Frontal cortex (tissue), 4 donors: ENCODE results near the gene KLF12. TPM values are rescaled to one million over a fixed set of nuclear protein-coding genes. Genes with fewer than 3 reads are reported as not detected.
A peak's percentile ranks its signal among the peaks of the same experiment; 100 is the strongest.

ENCODE experiments used
- DNase-seq, 2 donors: peaks; one replicate each; pipeline ENCODE4 v3.0.0; 2012; ENCODE audit warnings: low spot score in 2 of 2
- FAIRE-seq: peaks from 2 replicates; lab custom pipeline; 2012; peaks lifted over from hg19 to GRCh38; lab: Jason Lieb, UNC
- total RNA-seq: library from RNA; depleted of rRNA; stranded (reverse); fragments of >200 nt; gene quantifications from one replicate; pipeline ENCODE4 v1.2.3, GENCODE V29; 2014
- donor health status: control.
- donor health status: control.
- donor health status: control.

The KLF12 gene
- total RNA-seq, 1 donor from 2014 or later, result 49.3 TPM

DNA sequence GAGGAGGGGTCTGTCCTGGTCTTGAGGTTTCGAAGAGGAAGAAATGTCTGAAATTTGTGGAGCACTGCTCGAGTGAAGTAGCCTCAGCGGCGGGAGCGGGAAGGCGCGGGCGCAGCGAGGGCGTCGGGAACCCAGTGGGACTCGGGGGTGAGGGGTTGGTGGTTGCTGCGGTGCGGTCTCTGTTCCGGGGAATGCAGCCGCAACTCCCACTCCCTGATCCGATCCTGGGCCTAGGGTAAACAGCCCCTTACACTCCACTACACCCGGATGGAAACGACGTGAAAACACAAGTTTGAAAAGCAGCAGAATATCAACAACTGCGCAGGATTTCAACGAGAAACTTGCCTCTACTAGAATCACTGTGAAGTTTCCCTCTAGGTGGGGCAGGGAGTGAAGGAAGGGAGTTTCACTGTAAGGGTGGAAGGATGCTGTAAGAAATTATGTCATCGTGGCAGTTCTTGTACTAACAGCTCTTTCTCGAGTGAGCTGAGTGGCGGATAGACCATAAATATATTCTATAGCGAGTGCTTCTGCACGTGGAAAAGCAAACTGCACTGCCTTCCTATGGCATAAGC, 2.0 kb upstream of the KLF12 start:
- FAIRE-seq (no peak), DNase-seq (peak; percentile 15 to 18)

GRCh38 chr13:74135326-74136083, 1.3 kb upstream of the KLF12 start:
- peak; percentile 56 to 60 for DNase-seq
- FAIRE-seq, result no peak

DNA sequence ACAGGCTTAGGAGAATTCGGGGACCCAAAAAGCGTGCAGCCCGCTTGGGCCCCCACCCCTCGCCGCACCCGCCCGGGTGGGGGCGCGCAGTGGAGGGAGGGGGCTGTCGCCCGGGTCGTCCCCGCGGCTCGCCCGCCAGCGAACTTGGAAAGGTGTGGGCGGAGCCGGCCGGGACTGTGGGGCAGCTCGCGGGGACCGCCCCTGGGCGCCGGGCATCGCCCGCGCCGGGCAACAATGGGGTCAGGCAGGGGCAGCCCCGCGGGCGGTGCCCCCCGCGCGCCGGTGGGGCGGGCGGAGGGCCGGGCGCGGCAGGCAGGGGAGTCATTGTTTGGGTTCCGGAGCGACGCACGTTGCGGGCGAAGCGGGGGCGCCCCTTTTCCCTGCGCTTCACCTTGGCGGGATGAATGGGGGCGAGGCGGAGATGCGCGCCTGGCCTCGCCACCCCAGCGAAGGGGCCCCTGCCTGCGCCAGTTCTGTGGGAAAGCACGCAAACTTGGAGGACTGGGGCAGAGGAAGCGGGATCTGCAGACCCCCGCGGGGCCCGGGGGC, 647 bp upstream of the KLF12 start:
- no peak for FAIRE-seq
- peak; percentile 36 to 49 for DNase-seq

- DNase-seq (peak in 1 of 2 donors; percentile 60), FAIRE-seq (no peak)
Measured at GRCh38 chr13:74133657-74134201, 475 bp downstream of the KLF12 start.

- no peak for FAIRE-seq
- peak; percentile 14 to 21 for DNase-seq
Measured at GRCh38 chr13:74132776-74133656, 1.2 kb downstream of the KLF12 start.

DNA sequence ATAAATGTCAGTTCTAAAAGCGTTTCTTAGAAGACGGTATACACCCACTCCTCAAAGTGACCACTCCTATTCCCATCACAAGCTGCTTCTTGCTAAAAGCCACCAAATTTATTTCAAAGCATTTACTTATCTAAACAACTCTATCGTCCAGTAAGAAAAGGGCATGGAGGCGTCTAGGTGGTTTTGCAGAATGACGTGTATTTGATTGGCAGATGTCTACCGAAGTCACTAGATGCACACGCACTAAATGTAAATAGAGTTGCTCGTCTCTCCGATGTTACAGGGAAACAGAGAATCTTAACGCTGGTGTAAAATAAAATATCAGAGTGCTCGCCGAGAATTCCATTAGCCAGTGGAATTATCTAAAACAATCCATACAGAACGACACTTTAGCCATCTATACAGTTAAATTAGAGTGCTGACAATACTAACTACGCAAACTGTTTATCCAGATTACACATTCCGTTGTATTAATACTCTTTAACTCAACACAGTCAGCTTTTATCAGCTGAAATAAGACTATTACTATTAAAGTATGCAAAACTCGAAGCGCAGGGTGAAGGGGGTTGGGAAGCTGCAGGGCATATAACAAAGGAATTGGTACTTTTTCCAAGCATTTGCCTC, 1.9 kb downstream of the KLF12 start:
- no peak for FAIRE-seq

DNA sequence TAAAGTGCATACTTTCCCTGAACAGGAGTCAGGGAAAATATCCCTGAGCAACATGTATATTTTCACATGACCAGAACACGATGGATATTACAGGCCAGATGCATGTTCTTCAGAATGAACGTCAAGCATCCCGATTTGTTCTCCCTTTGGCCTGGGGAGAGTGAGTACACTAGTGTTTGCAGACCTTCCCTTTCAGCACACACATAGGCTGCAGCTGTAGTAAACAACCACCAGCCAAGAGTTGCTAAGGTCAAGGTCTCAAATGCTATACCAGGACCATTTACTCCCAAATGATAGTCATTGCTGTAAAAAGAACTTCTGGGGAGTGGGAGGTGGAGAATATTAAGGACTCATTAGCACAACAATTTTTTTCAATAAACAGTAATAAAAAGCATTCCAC, 3.0 kb downstream of the KLF12 start:
- FAIRE-seq (no peak), DNase-seq (no peak)

More for the DNA sequence above, 1.9 kb downstream of the KLF12 start:
- peak in 1 of 2 donors; percentile 14 for DNase-seq

GRCh38 chr13:74129500-74130191, 4.6 kb downstream of the KLF12 start:
- no peak for FAIRE-seq
- no peak for DNase-seq

GRCh38 chr13:74128156-74128767, 5.9 kb downstream of the KLF12 start:
- no peak for FAIRE-seq

GRCh38 chr13:74118328-74118727, 15.9 kb downstream of the KLF12 start:
- FAIRE-seq (no peak), DNase-seq (no peak)

More at GRCh38 chr13:74128156-74128767, 5.9 kb downstream of the KLF12 start:
- no peak for DNase-seq

- DNase-seq (no peak), FAIRE-seq (no peak)
Measured at GRCh38 chr13:74117207-74117705, 16.9 kb downstream of the KLF12 start.

GRCh38 chr13:74115133-74115532, 19.1 kb downstream of the KLF12 start:
- no peak for DNase-seq
- no peak for FAIRE-seq

GRCh38 chr13:74114641-74115040, 19.6 kb downstream of the KLF12 start:
- DNase-seq (no peak), FAIRE-seq (no peak)

- FAIRE-seq, result no peak
- no peak for DNase-seq
Measured at GRCh38 chr13:74114202-74114601, 20.0 kb downstream of the KLF12 start.

DNA sequence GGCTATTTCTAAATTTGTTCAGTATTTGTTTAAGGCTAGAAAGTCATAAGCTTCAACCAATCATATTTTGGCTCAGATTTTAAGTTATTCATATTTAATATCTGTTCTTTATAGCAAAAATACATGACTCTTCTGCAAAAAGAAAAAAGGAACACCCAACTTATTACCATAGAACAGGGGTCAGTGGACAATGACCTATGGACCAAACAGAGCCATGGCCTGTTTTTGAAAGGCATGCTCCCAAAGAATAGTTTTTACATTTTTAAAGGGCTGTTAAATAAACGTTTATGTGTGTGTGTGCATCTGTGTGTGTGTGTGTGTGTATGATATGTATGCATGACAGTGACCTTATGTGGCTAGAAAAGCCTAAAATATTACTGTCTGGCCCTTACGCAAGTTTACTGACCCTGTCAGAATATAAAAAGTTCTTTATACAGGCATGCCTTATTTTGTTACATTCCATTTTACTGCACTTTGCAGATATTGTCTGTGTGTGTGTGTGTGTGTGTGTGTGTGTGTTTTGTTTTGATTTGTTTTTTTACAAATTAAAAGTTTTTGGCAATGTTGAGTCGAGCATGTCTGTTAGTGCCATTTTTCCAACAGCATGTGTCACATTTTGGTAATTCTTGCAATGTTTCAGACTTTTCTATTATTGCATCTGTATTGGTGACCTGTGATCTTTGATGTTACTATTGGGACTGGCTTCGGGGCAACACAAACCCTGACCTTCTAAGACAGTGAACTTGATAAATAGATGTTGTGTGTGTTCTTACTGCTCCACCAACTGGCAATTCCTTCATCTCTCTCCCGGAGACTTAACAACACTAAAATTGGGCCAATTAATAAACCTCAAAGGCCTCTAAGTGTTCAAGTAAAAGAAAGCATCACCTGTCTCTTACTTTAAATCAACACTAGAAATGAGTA, 22.0 kb downstream of the KLF12 start:
- FAIRE-seq, result no peak
- no peak for DNase-seq

GRCh38 chr13:74111399-74111798, 22.8 kb downstream of the KLF12 start:
- FAIRE-seq (peak; percentile 31), DNase-seq (no peak)

DNA sequence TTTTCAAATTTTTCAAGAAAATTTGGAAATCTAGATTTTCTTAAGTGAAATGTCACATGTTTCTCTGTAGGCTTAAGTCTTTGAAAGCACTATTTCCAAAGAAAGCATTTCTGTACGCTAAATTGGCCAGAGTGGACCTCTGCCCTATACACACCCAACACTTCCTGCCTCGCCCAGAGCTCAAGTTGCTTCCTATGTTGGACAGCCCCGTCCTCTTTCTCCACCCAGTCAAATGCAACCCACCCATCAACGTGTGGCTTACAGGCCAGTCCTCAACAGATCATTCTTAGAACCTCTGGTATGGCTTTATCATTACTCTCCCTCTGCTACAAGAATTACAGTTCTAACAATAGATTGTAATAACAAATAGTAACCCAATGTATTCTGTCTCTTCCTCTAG, 24.2 kb downstream of the KLF12 start:
- DNase-seq (no peak), FAIRE-seq (no peak)
